NCI-H1436 treated with DMSO at 0.1 percent for 48 hours (cell line): ENCODE data around the gene CAT.
"Not testable (repeated sequence)": the region's sequence is repeated elsewhere in the genome, so short reads cannot be mapped to it uniquely, and the experiment has no call there.

ENCODE experiments used
- DNase-seq: peaks from one replicate; lab custom pipeline; 2025; lab: John Stamatoyannopoulos, UW

The CAT gene

GRCh38 chr11:34438529-34439507 is at the start of gene CAT:
Gene CAT (plus strand): TSS chr11:34438934. CDS start chr11:34439014, 80 bp downstream.
- DNase-seq = peak; percentile 83

- no peak for DNase-seq
Measured at GRCh38 chr11:34394771-34395300, 43.9 kb upstream of the CAT start.

- DNase-seq = no peak
Measured at GRCh38 chr11:34395916-34396550, 42.7 kb upstream of the CAT start.

- DNase-seq = no peak
Measured at GRCh38 chr11:34397120-34397519, 41.6 kb upstream of the CAT start.

- no peak for DNase-seq
Measured at GRCh38 chr11:34397811-34398210, 40.9 kb upstream of the CAT start.

GRCh38 chr11:34403431-34403830 is 35.3 kb upstream of the CAT start:
- no peak for DNase-seq

- DNase-seq = no peak
Measured at GRCh38 chr11:34404280-34404679, 34.5 kb upstream of the CAT start.

GRCh38 chr11:34405079-34405858 is 33.5 kb upstream of the CAT start:
- no peak for DNase-seq

- DNase-seq = no peak
Measured at GRCh38 chr11:34406413-34406812, 32.3 kb upstream of the CAT start.

- no peak for DNase-seq
Measured at GRCh38 chr11:34407121-34407813, 31.5 kb upstream of the CAT start.

- DNase-seq = no peak
Measured at GRCh38 chr11:34408580-34409172, 30.1 kb upstream of the CAT start.

- DNase-seq = no peak
Measured at GRCh38 chr11:34411111-34411510, 27.6 kb upstream of the CAT start.

GRCh38 chr11:34411791-34412190 is 26.9 kb upstream of the CAT start:
- no peak for DNase-seq

- DNase-seq = no peak
Measured at GRCh38 chr11:34413263-34413662, 25.5 kb upstream of the CAT start.

GRCh38 chr11:34415538-34415937 is 23.2 kb upstream of the CAT start:
- no peak for DNase-seq

GRCh38 chr11:34416088-34416487 is 22.6 kb upstream of the CAT start:
- DNase-seq = no peak

- no peak for DNase-seq
Measured at GRCh38 chr11:34416766-34417165, 22.0 kb upstream of the CAT start.

GRCh38 chr11:34417202-34417601 is 21.5 kb upstream of the CAT start:
- no peak for DNase-seq

- no peak for DNase-seq
Measured at GRCh38 chr11:34419158-34419557, 19.6 kb upstream of the CAT start.

GRCh38 chr11:34423300-34423699 is 15.4 kb upstream of the CAT start:
- no peak for DNase-seq

- not testable (repeated sequence) for DNase-seq
Measured at GRCh38 chr11:34424826-34425225, 13.9 kb upstream of the CAT start.
